Colonic mucosa (tissue), 4 donors: ENCODE results near the gene NAGPA. TPM values are rescaled to one million over a fixed set of nuclear protein-coding genes. Genes with fewer than 3 reads are reported as not detected.

Experiments
- DNase-seq: peaks from one replicate; pipeline ENCODE4 v3.0.0-alpha.2; 2020
- H3K27ac ChIP-seq: fragments of 200-600 bp; one replicate; pipeline ENCODE4 v1.8.0; 2021
- H3K27me3 ChIP-seq: fragments of 200-600 bp; one replicate; pipeline ENCODE4 v1.8.0; 2021
- H3K36me3 ChIP-seq: fragments of 200-600 bp; one replicate; pipeline ENCODE4 v1.8.0; 2021
- H3K4me1 ChIP-seq: fragments of 200-600 bp; one replicate; pipeline ENCODE4 v1.8.0; 2021; ENCODE audit warnings: mild to moderate bottlenecking
- H3K4me3 ChIP-seq: fragments of 200-600 bp; one replicate; pipeline ENCODE4 v1.8.0; 2021
- H3K9ac ChIP-seq, 2 donors: one replicate each; pipeline ENCODE4 v1.7.0; 2013; ENCODE audit warnings: control low read depth in 2 of 2, low read depth in 2 of 2, low read length in 2 of 2
- H3K9me3 ChIP-seq: fragments of 200-600 bp; one replicate; pipeline ENCODE4 v1.8.0; 2021
- CTCF ChIP-seq: fragments of 200-600 bp; IDR thresholded peaks from one replicate; pipeline ENCODE4 v1.8.0; 2022; ENCODE audit warnings: antibody characterized with exemption, mild to moderate bottlenecking
- intact Hi-C: fragments of 100-400 bp; cut with DNase I; formaldehyde crosslinking; loops from one replicate; pipeline ENCODE4 v1.14.1; 2022
- total RNA-seq, 2 donors: library from RNA; stranded (reverse); fragmentation: NEBNext Ultra II Directional in 1 of 2; extraction: Animal tissue kit (Norgen Biotek cat#: 25700) in 1 of 2; gene quantifications; one replicate each; pipeline ENCODE4 v1.2.1, GENCODE V29; 2021
- donor health status: healthy.
- donor health status: DM: no; HTN: no; CAD: no.
- donor health status: DM: no; HTN: no; CAD: no.

The NAGPA gene
- total RNA-seq, 2 donors from 2014 or later = 18.6 to 20.6 TPM

- no peak overlapping the region for H3K9ac ChIP-seq
- intact Hi-C loops = no loop called here
- DNase-seq = no peak
- TF ChIP-seq CTCF = no peak
- no peak overlapping the region for H3K4me3 ChIP-seq
- no peak overlapping the region for H3K27ac ChIP-seq
- no peaks in the 10 kb centered on the region for H3K4me1 ChIP-seq
- no peaks in the 10 kb centered on the region for H3K9me3 ChIP-seq
- no peaks in the 10 kb centered on the region for H3K36me3 ChIP-seq
- no peaks in the 10 kb centered on the region for H3K27me3 ChIP-seq
Measured at GRCh38 chr16:5001571-5001970, 32.2 kb downstream of the NAGPA start.

GRCh38 chr16:5000573-5001001 lies 33.1 kb downstream of the NAGPA start:
- intact Hi-C loops = no loop called here
- Histone ChIP-seq H3K27ac (no peak overlapping the region), H3K9me3 (no peaks in the 10 kb centered on the region), H3K4me1 (no peaks in the 10 kb centered on the region), H3K27me3 (no peaks in the 10 kb centered on the region), H3K9ac (no peak overlapping the region), H3K36me3 (no peaks in the 10 kb centered on the region), H3K4me3 (no peak overlapping the region)
- TF ChIP-seq CTCF = no peak
- DNase-seq = no peak

- no peak for DNase-seq
- Histone ChIP-seq H3K27ac (no peak overlapping the region), H3K36me3 (no peaks in the 10 kb centered on the region), H3K9me3 (no peaks in the 10 kb centered on the region), H3K4me3 (no peak overlapping the region), H3K9ac (no peak overlapping the region), H3K4me1 (no peaks in the 10 kb centered on the region), H3K27me3 (no peaks in the 10 kb centered on the region)
- no peak for TF ChIP-seq CTCF
- intact Hi-C loops = no loop called here
Measured at GRCh38 chr16:4994719-4995434, 38.9 kb downstream of the NAGPA start.

- H3K9ac ChIP-seq = no peak overlapping the region
- intact Hi-C loops = no loop called here
- H3K4me1 ChIP-seq = no peaks in the 10 kb centered on the region
- no peak for DNase-seq
- peaks cover 10% of the 10 kb centered on the region for H3K27me3 ChIP-seq
- H3K9me3 ChIP-seq = no peaks in the 10 kb centered on the region
- no peak overlapping the region for H3K27ac ChIP-seq
- no peak for TF ChIP-seq CTCF
- no peaks in the 10 kb centered on the region for H3K36me3 ChIP-seq
- no peak overlapping the region for H3K4me3 ChIP-seq
Measured at GRCh38 chr16:4991754-4992153, 42.0 kb downstream of the NAGPA start.

- no peak overlapping the region for H3K9ac ChIP-seq
- no peaks in the 10 kb centered on the region for H3K36me3 ChIP-seq
- no peaks in the 10 kb centered on the region for H3K9me3 ChIP-seq
- intact Hi-C loops = no loop called here
- no peak overlapping the region for H3K4me3 ChIP-seq
- no peak for TF ChIP-seq CTCF
- DNase-seq = no peak
- H3K27me3 ChIP-seq = peaks cover 10% of the 10 kb centered on the region
- H3K4me1 ChIP-seq = no peaks in the 10 kb centered on the region
- H3K27ac ChIP-seq = no peak overlapping the region
Measured at GRCh38 chr16:4990415-4990814, 43.3 kb downstream of the NAGPA start.
